ENCODE results near the gene LACTB.

The LACTB gene

DNA sequence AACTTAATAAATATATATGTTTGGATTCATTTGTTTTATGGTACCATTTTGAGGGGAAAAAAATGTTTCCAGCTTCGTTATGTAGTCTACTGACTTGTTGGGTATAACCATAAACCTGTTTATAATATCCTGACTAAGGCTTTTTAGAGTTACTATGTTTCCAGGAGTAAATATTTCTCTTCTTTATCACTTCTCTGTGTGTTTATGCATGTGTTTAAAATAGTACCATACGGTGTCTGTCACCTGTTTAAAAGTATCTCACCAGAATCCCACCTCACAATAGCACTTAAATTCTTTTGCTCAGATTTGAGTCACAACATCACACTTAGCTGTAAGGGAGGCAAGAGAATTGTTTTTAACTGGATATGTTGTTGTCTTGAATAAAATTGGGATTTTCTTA, 15.1 kb downstream of the LACTB start:
- TF ChIP-seq, protein P1, sequence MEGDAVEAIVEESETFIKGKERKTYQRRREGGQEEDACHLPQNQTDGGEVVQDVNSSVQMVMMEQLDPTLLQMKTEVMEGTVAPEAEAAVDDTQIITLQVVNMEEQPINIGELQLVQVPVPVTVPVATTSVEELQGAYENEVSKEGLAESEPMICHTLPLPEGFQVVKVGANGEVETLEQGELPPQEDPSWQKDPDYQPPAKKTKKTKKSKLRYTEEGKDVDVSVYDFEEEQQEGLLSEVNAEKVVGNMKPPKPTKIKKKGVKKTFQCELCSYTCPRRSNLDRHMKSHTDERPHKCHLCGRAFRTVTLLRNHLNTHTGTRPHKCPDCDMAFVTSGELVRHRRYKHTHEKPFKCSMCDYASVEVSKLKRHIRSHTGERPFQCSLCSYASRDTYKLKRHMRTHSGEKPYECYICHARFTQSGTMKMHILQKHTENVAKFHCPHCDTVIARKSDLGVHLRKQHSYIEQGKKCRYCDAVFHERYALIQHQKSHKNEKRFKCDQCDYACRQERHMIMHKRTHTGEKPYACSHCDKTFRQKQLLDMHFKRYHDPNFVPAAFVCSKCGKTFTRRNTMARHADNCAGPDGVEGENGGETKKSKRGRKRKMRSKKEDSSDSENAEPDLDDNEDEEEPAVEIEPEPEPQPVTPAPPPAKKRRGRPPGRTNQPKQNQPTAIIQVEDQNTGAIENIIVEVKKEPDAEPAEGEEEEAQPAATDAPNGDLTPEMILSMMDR (IDR thresholded peaks at IDR 0.05; ENCODE audit: insufficient read depth, low read length) = no peak
- TF ChIP-seq, protein P2, sequence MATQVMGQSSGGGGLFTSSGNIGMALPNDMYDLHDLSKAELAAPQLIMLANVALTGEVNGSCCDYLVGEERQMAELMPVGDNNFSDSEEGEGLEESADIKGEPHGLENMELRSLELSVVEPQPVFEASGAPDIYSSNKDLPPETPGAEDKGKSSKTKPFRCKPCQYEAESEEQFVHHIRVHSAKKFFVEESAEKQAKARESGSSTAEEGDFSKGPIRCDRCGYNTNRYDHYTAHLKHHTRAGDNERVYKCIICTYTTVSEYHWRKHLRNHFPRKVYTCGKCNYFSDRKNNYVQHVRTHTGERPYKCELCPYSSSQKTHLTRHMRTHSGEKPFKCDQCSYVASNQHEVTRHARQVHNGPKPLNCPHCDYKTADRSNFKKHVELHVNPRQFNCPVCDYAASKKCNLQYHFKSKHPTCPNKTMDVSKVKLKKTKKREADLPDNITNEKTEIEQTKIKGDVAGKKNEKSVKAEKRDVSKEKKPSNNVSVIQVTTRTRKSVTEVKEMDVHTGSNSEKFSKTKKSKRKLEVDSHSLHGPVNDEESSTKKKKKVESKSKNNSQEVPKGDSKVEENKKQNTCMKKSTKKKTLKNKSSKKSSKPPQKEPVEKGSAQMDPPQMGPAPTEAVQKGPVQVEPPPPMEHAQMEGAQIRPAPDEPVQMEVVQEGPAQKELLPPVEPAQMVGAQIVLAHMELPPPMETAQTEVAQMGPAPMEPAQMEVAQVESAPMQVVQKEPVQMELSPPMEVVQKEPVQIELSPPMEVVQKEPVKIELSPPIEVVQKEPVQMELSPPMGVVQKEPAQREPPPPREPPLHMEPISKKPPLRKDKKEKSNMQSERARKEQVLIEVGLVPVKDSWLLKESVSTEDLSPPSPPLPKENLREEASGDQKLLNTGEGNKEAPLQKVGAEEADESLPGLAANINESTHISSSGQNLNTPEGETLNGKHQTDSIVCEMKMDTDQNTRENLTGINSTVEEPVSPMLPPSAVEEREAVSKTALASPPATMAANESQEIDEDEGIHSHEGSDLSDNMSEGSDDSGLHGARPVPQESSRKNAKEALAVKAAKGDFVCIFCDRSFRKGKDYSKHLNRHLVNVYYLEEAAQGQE (IDR thresholded peaks at IDR 0.05; ENCODE audit: insufficient replicate concordance, low read depth) = no peak
- TF ChIP-seq SPI1 (IDR thresholded peaks at IDR 0.05; ENCODE audit: borderline replicate concordance, low read depth) = no peak
- TF ChIP-seq POLR2AphosphoS5 (IDR thresholded peaks at IDR 0.05; ENCODE audit: low read depth) = no peak
- TF ChIP-seq GABPA (IDR thresholded peaks at IDR 0.05; ENCODE audit: low read depth) = no peak
- Histone ChIP-seq H3K27me3 (ENCODE audit: insufficient read depth, poor library complexity, severe bottlenecking) (no peaks in the 10 kb centered on the region), H3K4me3 (replicated peaks; ENCODE audit: insufficient read depth, low read length) (no peak overlapping the region), H3K27ac (replicated peaks) (no peak overlapping the region)
- DNase-seq (ENCODE audit: low read depth in 1 of 2, low spot score in 1 of 2) = no peak

DNA sequence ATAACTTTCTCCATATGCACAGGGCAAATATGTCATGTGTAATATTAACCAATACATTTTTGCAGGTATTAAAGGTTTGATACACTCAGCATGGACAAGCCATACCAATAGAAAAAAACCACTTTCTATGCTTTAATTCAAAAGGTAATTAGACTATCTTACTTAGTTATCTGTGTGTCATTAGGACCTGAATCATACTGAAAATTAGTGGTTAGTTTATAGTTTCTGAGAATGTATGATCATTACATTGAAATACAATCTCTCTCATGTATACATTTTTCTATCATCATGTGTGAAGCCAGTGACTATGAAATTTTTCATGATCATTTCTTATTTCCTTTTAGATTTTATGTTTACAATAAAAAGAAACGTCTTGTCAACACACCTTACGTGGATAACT, 19.3 kb downstream of the LACTB start:
- Histone ChIP-seq H3K27me3 (ENCODE audit: insufficient read depth, poor library complexity, severe bottlenecking) (no peaks in the 10 kb centered on the region), H3K4me3 (replicated peaks; ENCODE audit: insufficient read depth, low read length) (no peak overlapping the region), H3K27ac (replicated peaks) (no peak overlapping the region)
- TF ChIP-seq SPI1 (IDR thresholded peaks at IDR 0.05; ENCODE audit: borderline replicate concordance, low read depth) (no peak), GABPA (IDR thresholded peaks at IDR 0.05; ENCODE audit: low read depth) (no peak), POLR2AphosphoS5 (IDR thresholded peaks at IDR 0.05; ENCODE audit: low read depth) (no peak)
- TF ChIP-seq, protein P2 (IDR thresholded peaks at IDR 0.05; ENCODE audit: insufficient replicate concordance, low read depth) = no peak
- no peak for DNase-seq (ENCODE audit: low read depth in 1 of 2, low spot score in 1 of 2)

DNA sequence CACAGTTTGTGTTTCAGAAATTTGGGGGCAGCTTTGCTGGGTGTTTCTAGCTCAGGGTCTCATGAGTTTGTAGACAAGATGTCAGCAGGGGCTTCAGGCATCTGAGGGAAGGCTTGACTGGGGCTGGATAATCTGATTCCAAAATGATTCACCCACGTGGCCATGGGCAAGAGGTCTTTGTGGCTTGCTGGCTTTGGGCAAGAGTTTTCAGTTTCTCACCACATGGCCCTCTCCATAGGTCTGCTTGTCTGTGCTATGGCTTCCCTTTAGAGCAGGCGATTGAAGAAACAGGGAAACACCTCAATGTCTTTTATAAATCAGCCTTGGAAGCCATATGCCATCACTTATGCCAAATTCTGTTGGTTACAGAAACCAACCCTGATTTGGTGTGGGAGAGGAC, 23.8 kb downstream of the LACTB start:
- no peak overlapping the region for H3K27ac ChIP-seq (replicated peaks)
- TF ChIP-seq GABPA (IDR thresholded peaks at IDR 0.05; ENCODE audit: low read depth) (no peak), POLR2AphosphoS5 (IDR thresholded peaks at IDR 0.05; ENCODE audit: low read depth) (no peak)
- TF ChIP-seq, protein P1 (IDR thresholded peaks at IDR 0.05; ENCODE audit: insufficient read depth, low read length) = no peak
- TF ChIP-seq, protein P2 (IDR thresholded peaks at IDR 0.05; ENCODE audit: insufficient replicate concordance, low read depth) = no peak
- DNase-seq (ENCODE audit: low read depth in 1 of 2, low spot score in 1 of 2) = no peak

More for the DNA sequence above, 23.8 kb downstream of the LACTB start:
- H3K4me3 ChIP-seq (replicated peaks; ENCODE audit: insufficient read depth, low read length) = no peak overlapping the region
- no peaks in the 10 kb centered on the region for H3K27me3 ChIP-seq (ENCODE audit: insufficient read depth, poor library complexity, severe bottlenecking)

All from HL-60 (cell line).